GM12801 (cell line): ENCODE data around the gene EDAR.

Experiments used
- TF ChIP-seq, protein P1 (sequence below): IDR thresholded peaks from one replicate; pipeline ENCODE4 v1.5.1; 2011; ENCODE audit warnings: control low read depth; ENCODE audit not compliant: insufficient read length; ENCODE audit errors: extremely low read depth

EDAR gene

DNA sequence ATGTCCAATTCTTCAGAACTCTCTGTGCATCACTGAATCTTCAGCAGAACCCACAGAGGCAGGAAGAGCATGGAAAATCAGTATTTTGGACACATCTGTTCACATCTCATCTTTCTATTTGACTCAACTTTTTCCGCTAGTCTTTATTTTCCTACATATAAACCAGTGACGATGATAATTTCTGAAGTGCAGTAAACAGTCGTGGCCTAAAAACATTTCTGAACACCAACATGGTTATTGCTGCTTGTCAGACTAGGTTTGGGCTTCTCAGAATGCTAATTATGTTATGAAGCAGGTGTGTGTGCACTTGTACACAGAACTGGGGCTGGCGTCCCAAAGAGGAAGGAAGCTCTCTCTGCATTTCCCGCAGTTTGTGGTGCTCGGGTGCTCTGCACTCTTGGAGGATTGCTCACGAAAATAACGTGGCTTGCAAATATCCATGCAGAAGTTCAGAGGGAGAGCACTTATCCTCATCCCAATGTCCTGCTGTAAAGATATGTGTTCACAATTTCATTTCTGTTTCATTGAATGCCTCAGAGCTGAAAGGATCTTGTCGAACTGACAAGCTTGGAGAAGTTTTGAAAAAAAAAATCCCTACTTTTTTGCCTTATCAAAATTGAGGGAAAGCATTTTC, 50.8 kb downstream of the EDAR start:
- TF ChIP-seq, protein P1, sequence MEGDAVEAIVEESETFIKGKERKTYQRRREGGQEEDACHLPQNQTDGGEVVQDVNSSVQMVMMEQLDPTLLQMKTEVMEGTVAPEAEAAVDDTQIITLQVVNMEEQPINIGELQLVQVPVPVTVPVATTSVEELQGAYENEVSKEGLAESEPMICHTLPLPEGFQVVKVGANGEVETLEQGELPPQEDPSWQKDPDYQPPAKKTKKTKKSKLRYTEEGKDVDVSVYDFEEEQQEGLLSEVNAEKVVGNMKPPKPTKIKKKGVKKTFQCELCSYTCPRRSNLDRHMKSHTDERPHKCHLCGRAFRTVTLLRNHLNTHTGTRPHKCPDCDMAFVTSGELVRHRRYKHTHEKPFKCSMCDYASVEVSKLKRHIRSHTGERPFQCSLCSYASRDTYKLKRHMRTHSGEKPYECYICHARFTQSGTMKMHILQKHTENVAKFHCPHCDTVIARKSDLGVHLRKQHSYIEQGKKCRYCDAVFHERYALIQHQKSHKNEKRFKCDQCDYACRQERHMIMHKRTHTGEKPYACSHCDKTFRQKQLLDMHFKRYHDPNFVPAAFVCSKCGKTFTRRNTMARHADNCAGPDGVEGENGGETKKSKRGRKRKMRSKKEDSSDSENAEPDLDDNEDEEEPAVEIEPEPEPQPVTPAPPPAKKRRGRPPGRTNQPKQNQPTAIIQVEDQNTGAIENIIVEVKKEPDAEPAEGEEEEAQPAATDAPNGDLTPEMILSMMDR, result no peak

DNA sequence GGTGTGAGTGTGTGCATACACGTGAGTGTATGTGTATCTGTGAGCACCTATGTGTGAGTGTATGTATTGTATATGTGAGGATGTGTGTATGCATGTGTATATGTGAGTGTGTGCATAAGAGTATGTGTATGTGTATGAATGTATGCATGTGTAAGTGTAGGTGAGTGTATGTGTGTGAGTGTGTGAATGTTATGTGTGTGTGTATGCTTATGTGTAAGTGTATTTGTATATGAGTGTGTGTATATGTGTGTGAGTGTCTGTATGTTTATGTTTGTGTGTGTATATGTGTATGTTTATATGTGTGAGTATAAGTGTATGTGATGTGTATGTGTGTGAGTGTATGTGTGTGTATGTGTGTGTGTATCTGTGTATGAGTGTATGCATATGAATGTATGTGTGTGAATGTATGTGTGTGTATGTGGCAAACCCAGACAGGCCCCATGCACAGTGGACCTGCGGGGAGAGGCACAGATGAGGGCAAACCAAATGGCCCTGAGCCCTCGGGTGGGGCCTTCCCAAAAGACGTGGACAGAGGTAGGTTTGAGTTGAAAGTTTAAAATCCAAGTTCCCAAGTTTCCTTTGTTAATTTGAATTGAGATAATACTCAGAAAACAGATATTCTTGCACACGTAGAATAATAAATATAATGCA, 51.5 kb downstream of the EDAR start:
- TF ChIP-seq, protein P1, result no peak

DNA sequence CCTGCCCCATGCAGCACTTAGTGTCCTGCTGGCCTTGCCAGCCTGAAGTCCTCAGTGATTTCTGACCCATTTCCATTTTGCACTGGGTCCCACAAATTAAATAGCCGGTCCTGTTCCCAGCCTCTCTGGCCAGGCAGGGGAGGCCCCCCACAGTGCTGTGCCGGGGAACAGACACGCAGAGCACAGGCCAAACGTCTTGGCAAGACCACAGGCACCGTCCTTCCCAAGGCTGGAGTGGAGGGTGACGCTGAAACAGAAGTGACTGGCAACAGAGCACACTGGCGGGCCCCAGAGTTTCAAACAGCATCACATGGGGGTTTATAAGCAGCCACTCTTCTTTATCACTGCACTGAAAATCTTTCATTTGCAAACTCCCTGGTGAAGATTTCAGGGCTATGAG, 52.2 kb downstream of the EDAR start:
- TF ChIP-seq, protein P1, result no peak

DNA sequence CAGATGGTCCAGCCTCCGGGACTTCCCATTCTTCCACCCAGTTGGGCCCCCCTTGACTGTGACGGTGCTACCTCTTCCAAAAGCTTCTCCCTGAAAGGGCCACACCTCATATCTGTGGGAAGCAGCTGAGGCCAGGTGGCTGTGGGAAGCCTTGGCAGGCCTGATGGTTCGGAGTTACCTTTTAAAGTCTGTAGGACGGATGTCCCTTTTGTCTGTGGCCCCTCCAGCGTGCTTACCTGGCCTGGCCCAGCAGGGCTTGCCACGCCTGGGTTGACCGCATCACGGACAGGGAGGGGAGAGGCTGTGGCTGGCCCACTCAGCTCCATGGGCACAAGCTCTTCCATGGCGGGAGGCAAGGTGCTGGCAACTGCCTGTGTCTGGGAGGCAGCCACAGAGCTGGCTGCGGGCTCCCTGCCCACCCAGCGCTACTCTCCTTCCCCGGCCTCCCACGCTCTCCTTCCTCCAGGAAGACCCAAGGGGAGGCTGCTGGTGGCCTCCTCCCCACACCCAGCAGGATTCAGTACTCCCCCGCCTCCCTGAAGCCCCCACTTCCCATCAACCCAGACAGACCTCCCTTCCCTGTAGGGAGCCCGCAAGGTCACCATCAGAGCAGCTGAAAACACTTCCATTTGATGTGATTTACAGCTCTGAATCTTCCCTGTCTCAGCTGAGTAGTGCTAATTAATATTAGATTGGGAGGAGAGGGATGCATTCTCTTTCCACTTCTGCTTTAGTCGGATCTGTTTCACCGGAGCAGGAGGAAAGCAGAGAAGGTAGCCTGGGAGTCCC, 52.8 kb downstream of the EDAR start:
- TF ChIP-seq, protein P1, result no peak

DNA sequence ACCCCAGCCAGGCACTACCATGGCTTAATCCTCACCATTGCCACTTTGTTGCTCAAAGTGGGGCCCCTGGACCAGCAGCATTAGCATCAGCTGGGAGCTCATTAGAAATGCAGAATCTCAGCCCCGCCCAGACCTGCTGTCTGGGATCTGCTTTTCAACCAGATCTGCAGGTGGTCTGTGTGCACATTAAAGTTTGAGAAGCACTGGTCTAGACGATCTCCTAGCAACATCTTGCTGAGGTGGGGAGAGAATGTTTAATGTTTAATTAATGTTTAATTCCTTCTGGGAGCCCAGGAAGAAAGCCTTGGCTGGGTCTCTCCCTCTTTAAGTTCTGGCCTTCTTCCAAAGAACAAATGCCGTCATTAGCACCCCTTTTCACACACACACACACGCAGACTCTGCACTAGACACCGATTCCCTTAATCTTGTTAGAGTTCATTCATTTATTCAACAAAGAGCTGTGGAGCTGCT, 53.7 kb downstream of the EDAR start:
- TF ChIP-seq, protein P1, result no peak

DNA sequence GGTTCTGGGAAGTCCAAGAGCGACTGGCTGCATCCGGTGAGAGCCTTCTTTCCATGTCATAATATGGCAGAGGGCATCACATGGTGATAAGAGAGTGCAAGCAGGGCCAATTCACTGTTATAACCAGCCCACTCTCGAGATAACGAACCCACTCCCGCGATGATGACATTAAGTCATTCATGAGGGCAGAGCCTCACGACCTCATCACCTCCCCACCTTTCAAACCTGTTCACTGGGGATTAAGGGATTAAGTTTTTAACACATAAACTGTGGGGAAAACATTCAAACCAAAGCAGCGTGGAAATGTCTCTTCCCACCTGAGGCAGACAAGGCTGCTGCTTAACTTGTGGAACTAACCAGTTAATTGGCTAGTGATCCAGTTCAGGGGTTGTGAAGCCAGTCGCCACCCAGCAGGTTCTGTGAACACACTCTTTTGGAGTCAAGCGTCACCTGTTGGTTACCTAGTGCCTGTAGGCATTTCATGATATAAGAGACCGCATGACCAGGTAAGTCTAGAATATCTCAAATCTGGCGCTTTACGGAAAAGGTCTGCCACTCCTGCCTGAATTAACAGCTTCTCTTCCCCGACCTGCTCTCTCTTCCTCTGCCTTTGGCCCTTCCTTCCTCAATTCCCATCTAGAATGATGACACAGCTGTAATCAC, 54.3 kb downstream of the EDAR start:
- TF ChIP-seq, protein P1, result no peak

DNA sequence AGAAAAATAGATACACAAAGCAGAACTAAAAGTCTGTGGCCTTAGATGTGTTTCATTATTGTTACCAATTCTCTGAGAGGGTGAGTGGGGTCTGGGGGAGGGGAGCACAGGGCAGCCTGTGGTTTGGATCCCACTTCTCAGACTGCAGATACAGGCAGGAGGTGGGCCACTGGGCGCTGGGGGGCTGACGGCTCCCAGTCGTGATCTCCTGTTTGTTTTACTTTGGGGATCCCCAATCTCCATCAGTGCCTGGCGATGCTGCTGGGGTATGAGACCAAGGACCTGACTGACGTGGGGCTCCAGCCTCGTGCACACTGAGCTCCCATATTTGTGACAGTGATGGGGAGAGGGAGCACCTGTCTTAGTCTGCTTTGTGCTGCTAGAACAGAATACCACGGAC, 54.9 kb downstream of the EDAR start:
- TF ChIP-seq, protein P1, result no peak
